HEK293T (cell line): ENCODE data around the gene FAM222A.

Source experiments
- BHLHE40 ChIP-seq: fragments of 450-650 bp; IDR thresholded peaks from 2 replicates; pipeline ENCODE4 v1.6.1; 2016; ENCODE audit warnings: mild to moderate bottlenecking, moderate library complexity, borderline replicate concordance
- FOXK2 ChIP-seq: fragments of 450-650 bp; IDR thresholded peaks from 2 replicates; pipeline ENCODE4 v1.6.1; 2016; ENCODE audit warnings: mild to moderate bottlenecking
- HDGF ChIP-seq: fragments of 450-650 bp; IDR thresholded peaks from 2 replicates; pipeline ENCODE4 v1.6.1; 2017; ENCODE audit warnings: antibody characterized with exemption, borderline replicate concordance
- SP1 ChIP-seq: fragments of 450-650 bp; IDR thresholded peaks from 2 replicates; pipeline ENCODE4 v1.6.1; 2017

DNA sequence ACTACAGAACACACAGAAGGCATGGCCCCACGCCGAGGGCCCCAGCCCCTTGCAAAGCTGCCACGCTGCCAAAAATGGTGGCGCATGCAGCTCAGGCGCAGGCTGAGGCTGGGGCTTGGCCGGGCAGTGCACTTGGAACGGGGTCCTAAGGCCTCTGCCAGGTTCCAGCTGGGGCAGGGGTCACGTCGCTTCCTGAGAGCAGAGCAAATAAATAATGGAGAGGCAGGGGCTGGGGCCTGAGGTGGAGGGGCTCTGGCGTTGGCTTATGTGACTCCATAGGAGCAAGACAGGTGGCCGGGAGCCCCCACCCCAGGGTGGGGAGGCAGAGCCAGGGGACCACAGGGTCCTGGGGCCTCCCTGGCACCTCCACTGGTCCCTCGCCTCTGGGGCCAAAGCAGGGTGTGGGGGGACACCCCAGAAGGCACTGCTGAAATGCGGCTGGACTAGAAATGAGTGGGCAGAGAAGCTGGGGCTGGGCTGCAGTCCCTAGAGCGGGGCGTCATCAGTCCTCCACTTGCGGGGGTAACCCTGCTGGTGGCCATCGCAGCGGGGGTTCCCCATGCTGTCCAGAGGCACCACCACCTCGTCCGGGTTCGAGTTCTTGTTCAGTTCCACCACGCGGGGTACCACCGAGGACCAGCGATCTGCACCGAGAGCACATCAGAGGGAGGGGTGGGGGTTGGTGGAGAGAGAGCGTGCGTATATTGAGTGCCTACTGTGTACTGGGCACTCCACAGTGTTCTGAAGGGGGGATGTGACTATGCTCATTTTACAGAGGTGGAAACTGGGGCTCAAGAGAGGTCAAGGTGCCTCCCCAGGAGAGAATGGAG, 69.7 kb downstream of the FAM222A start:
- TF ChIP-seq FOXK2 (no peak), SP1 (no peak), BHLHE40 (no peak), HDGF (no peak)
